ENCODE data around the gene CACNA1D. TPM values are rescaled to one million over a fixed set of nuclear protein-coding genes. Genes with fewer than 3 reads are reported as not detected.

The CACNA1D gene
- total RNA-seq, 2 donors from 2014 or later = 9.9 to 20.4 TPM

DNA sequence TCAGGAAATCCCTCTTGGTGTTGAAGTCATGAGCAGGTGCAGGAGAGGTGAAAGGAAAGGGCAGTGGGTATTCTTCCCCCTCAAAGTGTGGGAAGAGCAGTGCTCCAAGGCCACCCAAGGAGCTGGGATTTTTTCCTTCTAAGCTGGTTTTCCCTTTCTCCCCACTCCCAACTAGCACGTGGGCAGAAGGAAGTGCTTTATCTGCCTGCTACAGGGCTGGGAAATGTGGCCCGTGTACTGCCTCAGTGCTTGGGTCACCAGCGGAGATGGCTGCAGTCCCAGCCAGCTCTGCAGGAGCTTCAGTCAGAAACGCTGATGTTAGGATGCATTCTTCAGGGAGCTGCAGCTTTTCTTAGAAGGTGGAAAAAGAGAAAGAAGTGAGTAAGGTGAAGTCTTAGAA lies 99.2 kb downstream of the CACNA1D start:
- ATAC-seq = no peak
- intact Hi-C loops (cut with DNase I) = no loop called here
- 61 to 65% methylated on average over 4 of the region's 4 CpGs for WGBS, 2 donors
- Histone ChIP-seq H3K4me3 (no peak overlapping the region), H3K4me1 (no peaks in the 10 kb centered on the region), H3K9me3 (no peaks in the 10 kb centered on the region), H3K27me3 (no peaks in the 10 kb centered on the region), H3K36me3 (replicated peaks in 1 of 2; ENCODE audit: insufficient read depth in 1 of 2, low read depth in 2 of 2) (no peaks in the 10 kb centered on the region), H3K27ac (no peak overlapping the region)
- TF ChIP-seq POLR2A (IDR thresholded peaks at IDR 0.05) = no peak
- TF ChIP-seq, protein P1, sequence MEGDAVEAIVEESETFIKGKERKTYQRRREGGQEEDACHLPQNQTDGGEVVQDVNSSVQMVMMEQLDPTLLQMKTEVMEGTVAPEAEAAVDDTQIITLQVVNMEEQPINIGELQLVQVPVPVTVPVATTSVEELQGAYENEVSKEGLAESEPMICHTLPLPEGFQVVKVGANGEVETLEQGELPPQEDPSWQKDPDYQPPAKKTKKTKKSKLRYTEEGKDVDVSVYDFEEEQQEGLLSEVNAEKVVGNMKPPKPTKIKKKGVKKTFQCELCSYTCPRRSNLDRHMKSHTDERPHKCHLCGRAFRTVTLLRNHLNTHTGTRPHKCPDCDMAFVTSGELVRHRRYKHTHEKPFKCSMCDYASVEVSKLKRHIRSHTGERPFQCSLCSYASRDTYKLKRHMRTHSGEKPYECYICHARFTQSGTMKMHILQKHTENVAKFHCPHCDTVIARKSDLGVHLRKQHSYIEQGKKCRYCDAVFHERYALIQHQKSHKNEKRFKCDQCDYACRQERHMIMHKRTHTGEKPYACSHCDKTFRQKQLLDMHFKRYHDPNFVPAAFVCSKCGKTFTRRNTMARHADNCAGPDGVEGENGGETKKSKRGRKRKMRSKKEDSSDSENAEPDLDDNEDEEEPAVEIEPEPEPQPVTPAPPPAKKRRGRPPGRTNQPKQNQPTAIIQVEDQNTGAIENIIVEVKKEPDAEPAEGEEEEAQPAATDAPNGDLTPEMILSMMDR (IDR thresholded peaks at IDR 0.05) = no peak
- no peak for DNase-seq

DNA sequence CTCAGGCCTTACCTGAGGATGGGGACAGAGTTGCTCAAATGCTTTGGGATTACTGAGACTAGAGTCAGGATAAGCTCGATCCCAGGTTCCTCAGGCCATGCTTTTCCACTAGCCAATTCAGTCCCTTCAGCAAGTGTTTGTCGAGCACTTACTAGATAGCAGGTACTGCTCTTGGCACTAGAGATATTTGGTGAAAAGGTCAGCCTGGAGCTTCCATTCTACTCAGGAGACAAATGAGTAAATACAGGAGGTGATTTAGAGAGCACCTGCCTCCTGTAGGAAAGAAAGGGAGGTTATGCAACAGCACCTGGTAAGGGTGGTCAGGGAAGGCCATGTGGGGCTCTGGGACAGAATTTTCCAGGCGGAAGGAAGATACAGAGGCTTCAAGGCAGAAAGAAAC lies 99.9 kb downstream of the CACNA1D start:
- no peak overlapping the region for H3K27ac ChIP-seq

DNA sequence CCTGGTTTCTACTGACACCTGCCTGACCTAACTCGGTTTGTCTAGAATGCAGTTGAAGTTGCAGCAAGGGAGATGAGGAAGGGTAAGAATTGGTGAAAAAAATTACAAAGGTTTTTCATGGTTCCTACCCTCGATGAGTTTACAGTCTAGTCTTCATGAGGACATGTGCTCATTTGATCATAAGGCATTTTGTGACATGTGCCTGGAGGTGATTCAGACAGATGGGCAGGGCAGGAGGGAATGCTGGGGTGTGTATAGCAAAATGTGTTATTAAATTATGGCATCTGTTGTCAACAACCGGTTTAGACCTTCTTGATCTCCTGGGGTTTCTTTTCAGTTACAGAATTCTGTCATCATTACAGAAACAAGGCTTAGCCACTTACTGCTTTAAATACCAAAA lies 101.2 kb downstream of the CACNA1D start:
- H3K4me1 ChIP-seq = no peaks in the 10 kb centered on the region
- no peak overlapping the region for H3K4me3 ChIP-seq
- DNase-seq (no peak), ATAC-seq (no peak)
- intact Hi-C loops (cut with DNase I) = no loop called here
- TF ChIP-seq, protein P1 (IDR thresholded peaks at IDR 0.05) = no peak
- no peak for TF ChIP-seq POLR2A (IDR thresholded peaks at IDR 0.05)
- no peaks in the 10 kb centered on the region for H3K27me3 ChIP-seq
- H3K36me3 ChIP-seq (replicated peaks in 1 of 2; ENCODE audit: insufficient read depth in 1 of 2, low read depth in 2 of 2) = no peaks in the 10 kb centered on the region
- no peak overlapping the region for H3K27ac ChIP-seq
- H3K9me3 ChIP-seq = no peaks in the 10 kb centered on the region
- WGBS, 2 donors = 80 to 82% methylated on average over 3 of the region's 3 CpGs

More for the DNA sequence above, 99.9 kb downstream of the CACNA1D start:
- intact Hi-C loops (cut with DNase I) = no loop called here
- TF ChIP-seq, protein P1 (IDR thresholded peaks at IDR 0.05) = no peak
- no peak for TF ChIP-seq POLR2A (IDR thresholded peaks at IDR 0.05)
- no peak overlapping the region for H3K4me3 ChIP-seq
- 65 to 79% methylated on average over 3 of the region's 3 CpGs for WGBS, 2 donors
- H3K27me3 ChIP-seq = no peaks in the 10 kb centered on the region
- no peaks in the 10 kb centered on the region for H3K36me3 ChIP-seq (replicated peaks in 1 of 2; ENCODE audit: insufficient read depth in 1 of 2, low read depth in 2 of 2)
- no peaks in the 10 kb centered on the region for H3K9me3 ChIP-seq
- DNase-seq (no peak), ATAC-seq (no peak)
- no peaks in the 10 kb centered on the region for H3K4me1 ChIP-seq

DNA sequence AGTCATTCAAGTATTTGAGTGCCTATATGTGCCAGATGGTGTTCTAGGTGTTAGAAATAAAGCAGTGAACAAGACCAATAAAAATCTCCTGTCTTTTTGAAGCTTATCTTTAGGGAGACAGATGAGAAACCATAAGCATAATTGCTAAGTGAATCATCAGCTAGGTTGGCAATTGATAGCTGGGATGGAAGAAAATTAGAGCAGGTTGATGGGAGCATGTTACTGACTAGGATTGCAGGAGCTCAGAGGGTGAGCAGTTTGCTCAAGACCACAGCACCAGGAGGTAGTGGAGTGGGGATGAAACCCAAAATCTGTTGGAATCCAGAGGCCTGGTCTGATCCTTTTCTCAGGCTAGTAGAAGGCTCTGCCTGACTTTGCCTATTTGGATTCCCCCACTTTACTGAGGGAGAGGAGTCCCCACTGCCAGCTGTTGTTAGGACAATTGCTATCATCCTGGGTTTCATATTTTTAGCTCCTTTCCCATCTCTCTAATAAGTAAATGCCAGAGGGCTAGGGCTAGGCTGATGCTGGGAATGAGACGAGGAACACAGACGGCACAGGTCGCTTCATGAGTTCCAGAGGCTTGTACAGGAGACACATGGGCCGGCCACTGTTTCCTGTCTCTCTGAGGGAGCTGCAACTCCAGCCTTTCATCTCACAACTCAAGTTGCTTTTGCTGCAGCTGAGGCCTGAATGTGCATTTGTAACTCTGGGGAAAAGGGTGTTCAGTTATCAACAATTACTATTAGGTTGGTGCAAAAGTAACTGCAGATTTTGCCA lies 102.9 kb downstream of the CACNA1D start:
- intact Hi-C loops (cut with DNase I) = no loop called here

More for the DNA sequence above, 102.9 kb downstream of the CACNA1D start:
- TF ChIP-seq POLR2A (IDR thresholded peaks at IDR 0.05) = no peak
- TF ChIP-seq, protein P1 (IDR thresholded peaks at IDR 0.05) = no peak
- no peaks in the 10 kb centered on the region for H3K4me1 ChIP-seq
- no peaks in the 10 kb centered on the region for H3K36me3 ChIP-seq (replicated peaks in 1 of 2; ENCODE audit: insufficient read depth in 1 of 2, low read depth in 2 of 2)
- H3K27me3 ChIP-seq = no peaks in the 10 kb centered on the region
- 78 to 81% methylated on average over 4 of the region's 4 CpGs for WGBS, 2 donors
- H3K27ac ChIP-seq = no peak overlapping the region
- no peak overlapping the region for H3K4me3 ChIP-seq
- DNase-seq (no peak), ATAC-seq (no peak)
- no peaks in the 10 kb centered on the region for H3K9me3 ChIP-seq

Measured in body of pancreas (tissue), 4 donors.